IMR-90 (cell line): ENCODE results near the gene KDM5A. TPM values are rescaled to one million over a fixed set of nuclear protein-coding genes. Genes with fewer than 3 reads are reported as not detected.

ENCODE experiments used
- ATAC-seq: fragments of 200-7000 bp; cut with Tn5 transposase; 2 replicates; pipeline ENCODE4 v1.9.1; 2020; ENCODE audit warnings: low read depth, mild to moderate bottlenecking, moderate library complexity
- BruUV-seq: library from RNA; stranded (reverse); fragments of 400-500 nt; replicated peaks from 2 replicates; lab custom pipeline; 2021; lab: Mats Ljungman, UMichigan
- CTCF ChIA-PET: fragments of 300-600 bp; formaldehyde crosslinking; extraction: SDS; loops from one replicate; lab custom pipeline; 2021; ENCODE audit warnings: antibody characterized with exemption; lab: Yijun Ruan, JAX
- POLR2A ChIA-PET: fragments of 300-600 bp; sonication (Branson Sonifier 250); formaldehyde crosslinking; loops from one replicate; lab custom pipeline; 2022; ENCODE audit warnings: antibody characterized with exemption; ENCODE audit not compliant: unreplicated experiment; lab: Charles Lee
- DNase-seq: peaks from one replicate; pipeline ENCODE4 v3.0.0; 2013
- H2AFZ ChIP-seq: replicated peaks from 2 replicates; pipeline ENCODE3; 2013; ENCODE audit warnings: low read length, mild to moderate bottlenecking; ENCODE audit not compliant: poor library complexity
- H2AK5ac ChIP-seq: 2 replicates; pipeline ENCODE4 v1.6.1; 2013; ENCODE audit warnings: low read depth, low read length, inconsistent platforms
- H2AK9ac ChIP-seq: replicated peaks from 2 replicates; pipeline ENCODE3; 2013; ENCODE audit warnings: mild to moderate bottlenecking, low read depth, low read length, moderate library complexity; ENCODE audit not compliant: poor library complexity
- H2BK120ac ChIP-seq: 2 replicates; pipeline ENCODE4 v1.6.1; 2013; ENCODE audit warnings: low read depth, low read length, inconsistent platforms
- H2BK15ac ChIP-seq: 3 replicates; pipeline ENCODE4 v1.6.1; 2013; ENCODE audit warnings: low read depth, low read length, inconsistent platforms
- H2BK20ac ChIP-seq: 2 replicates; pipeline ENCODE4 v1.6.1; 2013; ENCODE audit warnings: low read depth, mild to moderate bottlenecking, inconsistent platforms, low read length, moderate library complexity
- H2BK5ac ChIP-seq: 2 replicates; pipeline ENCODE4 v1.6.1; 2013; ENCODE audit warnings: mild to moderate bottlenecking, low read depth, low read length, inconsistent platforms; ENCODE audit not compliant: poor library complexity, severe bottlenecking
- H3K14ac ChIP-seq: replicated peaks from 2 replicates; pipeline ENCODE4 v1.6.1; 2013; ENCODE audit warnings: low read depth, low read length, inconsistent platforms
- H3K18ac ChIP-seq: 2 replicates; pipeline ENCODE4 v1.6.1; 2013; ENCODE audit warnings: low read depth, low read length, control low read depth
- H3K23ac ChIP-seq: 2 replicates; pipeline ENCODE4 v1.6.1; 2013; ENCODE audit warnings: low read depth, low read length, inconsistent platforms
- H3K27ac ChIP-seq: 2 replicates; pipeline ENCODE4 v1.5.1; 2013; ENCODE audit warnings: mild to moderate bottlenecking, control low read depth, low read length; ENCODE audit not compliant: insufficient read depth
- H3K27me3 ChIP-seq: 2 replicates; pipeline ENCODE4 v1.6.1; 2013; ENCODE audit warnings: low read length; ENCODE audit not compliant: control insufficient read depth, insufficient read depth
- H3K36me3 ChIP-seq: 2 replicates; pipeline ENCODE4 v1.6.1; 2013; ENCODE audit warnings: low read length, mixed read lengths; ENCODE audit not compliant: control insufficient read depth, insufficient read depth
- H3K4ac ChIP-seq: 2 replicates; pipeline ENCODE4 v1.6.1; 2013; ENCODE audit warnings: low read depth, low read length, inconsistent platforms
- H3K4me1 ChIP-seq: 2 replicates; pipeline ENCODE4 v1.6.1; 2013; ENCODE audit warnings: low read length, mixed read lengths; ENCODE audit not compliant: control insufficient read depth, insufficient read depth
- H3K4me2 ChIP-seq: 2 replicates; pipeline ENCODE4 v1.6.1; 2013; ENCODE audit warnings: low read depth, mild to moderate bottlenecking, control low read depth, low read length, moderate library complexity
- H3K4me3 ChIP-seq: 2 replicates; pipeline ENCODE4 v1.5.1; 2013; ENCODE audit warnings: low read depth, mild to moderate bottlenecking, control low read depth, low read length, moderate library complexity; ENCODE audit not compliant: insufficient read depth
- H3K56ac ChIP-seq: 2 replicates; pipeline ENCODE4 v1.6.1; 2013; ENCODE audit warnings: low read length, inconsistent platforms; ENCODE audit not compliant: insufficient read depth; ENCODE audit errors: extremely low read depth
- H3K79me1 ChIP-seq, 2 experiments: 2 replicates each; pipeline ENCODE4 v1.6.1; 2013; ENCODE audit warnings: low read length in 2 of 2, inconsistent platforms in 1 of 2, low read depth in 1 of 2
- H3K9ac ChIP-seq: 2 replicates; pipeline ENCODE4 v1.6.1; 2013; ENCODE audit warnings: low read depth, low read length, control low read depth
- H3K9me1 ChIP-seq: 2 replicates; pipeline ENCODE4 v1.6.1; 2013; ENCODE audit warnings: low read length, inconsistent platforms; ENCODE audit not compliant: insufficient read depth
- H3K9me3 ChIP-seq: 2 replicates; pipeline ENCODE4 v1.6.1; 2013; ENCODE audit warnings: low read length; ENCODE audit not compliant: control insufficient read depth, insufficient read depth
- H4K20me1 ChIP-seq: 2 replicates; pipeline ENCODE4 v1.6.1; 2013; ENCODE audit warnings: low read length, inconsistent platforms; ENCODE audit not compliant: insufficient read depth
- H4K5ac ChIP-seq: 2 replicates; pipeline ENCODE4 v1.6.1; 2013; ENCODE audit warnings: mild to moderate bottlenecking, low read depth, low read length, control low read depth
- H4K8ac ChIP-seq, 2 experiments: 2 replicates each; pipeline ENCODE4 v1.6.1; 2013; ENCODE audit warnings: low read depth in 2 of 2, low read length in 2 of 2, control low read depth in 1 of 2, inconsistent platforms in 1 of 2
- H4K91ac ChIP-seq: 2 replicates; pipeline ENCODE4 v1.6.1; 2013; ENCODE audit warnings: low read depth, low read length, inconsistent platforms; ENCODE audit not compliant: insufficient read depth
- BHLHE40 ChIP-seq: fragments of 150-350 bp; IDR thresholded peaks from 2 replicates; pipeline ENCODE4 v1.6.1; 2016; ENCODE audit warnings: mild to moderate bottlenecking, low read depth, low read length
- CHD1 ChIP-seq: IDR thresholded peaks from 2 replicates; pipeline ENCODE4 v1.6.1; 2012; ENCODE audit warnings: low read depth, low read length, improper control_type of control experiment
- FOS ChIP-seq: fragments of 150-350 bp; IDR thresholded peaks from 2 replicates; pipeline ENCODE4 v1.6.1; 2016; ENCODE audit warnings: low read depth, low read length
- POLR2A ChIP-seq: IDR thresholded peaks from 2 replicates; pipeline ENCODE4 v1.6.1; 2012; ENCODE audit warnings: mild to moderate bottlenecking, low read depth, low read length
- RAD21 ChIP-seq: IDR thresholded peaks from 2 replicates; pipeline ENCODE4 v1.6.1; 2012; ENCODE audit warnings: low read length, improper control_type of control experiment
- RCOR1 ChIP-seq: IDR thresholded peaks from 2 replicates; pipeline ENCODE4 v1.6.1; 2012; ENCODE audit warnings: mild to moderate bottlenecking, low read length, improper control_type of control experiment; ENCODE audit not compliant: insufficient replicate concordance
- WGBS, 2 experiments: methylation state at CpG; one replicate each; pipeline versions ENCODE4 v1.1.5 to v1.1.7; 2013; ENCODE audit warnings: missing lambda C conversion rate in 2 of 2; ENCODE audit not compliant: insufficient read length in 1 of 2; ENCODE audit errors: extremely low coverage in 2 of 2; 5-methylcytosine and 5-hydroxymethylcytosine counted together
- dilution Hi-C: fragments of 300-500 bp; cut with HindIII; formaldehyde crosslinking; loops from one replicate; pipeline ENCODE4 v1.14.3; 2018; ENCODE audit warnings: low sequenced_read_pairs; ENCODE audit not compliant: unreplicated experiment
- in situ Hi-C: fragments of 300-500 bp; cut with MboI; formaldehyde crosslinking; loops from 3 replicates; pipeline ENCODE4 v1.14.3; 2019; ENCODE audit warnings: low sequenced_read_pairs, inconsistent platforms, mixed read lengths
- intact Hi-C: fragments of 100-400 bp; cut with micrococcal nuclease; formaldehyde crosslinking; loops from 2 replicates; pipeline ENCODE4 v1.10.0; 2022
- polyA plus RNA-seq, 3 experiments: library from polyadenylated mRNA; depleted of rRNA; stranded (reverse); fragments of >200 nt; gene quantifications; 2 replicates each; pipeline ENCODE4 v1.2.3, GENCODE V29; 2012; ENCODE audit warnings: low replicate concordance in 1 of 3
- total RNA-seq: library from RNA; depleted of rRNA; stranded (reverse); fragments of >200 nt; gene quantifications from 2 replicates; pipeline ENCODE4 v1.2.3, GENCODE V29; 2012
- TF ChIP-seq, protein P1 (sequence below): conservative IDR thresholded peaks from 2 replicates; pipeline ENCODE4 v1.5.1; 2012; ENCODE audit warnings: mild to moderate bottlenecking, low read depth, low read length, improper control_type of control experiment

The KDM5A gene
- total and polyA plus RNA-seq, 2 of the 4 experiments (the other 2 are of a cell fraction), result 7.9 to 95.9 TPM

DNA sequence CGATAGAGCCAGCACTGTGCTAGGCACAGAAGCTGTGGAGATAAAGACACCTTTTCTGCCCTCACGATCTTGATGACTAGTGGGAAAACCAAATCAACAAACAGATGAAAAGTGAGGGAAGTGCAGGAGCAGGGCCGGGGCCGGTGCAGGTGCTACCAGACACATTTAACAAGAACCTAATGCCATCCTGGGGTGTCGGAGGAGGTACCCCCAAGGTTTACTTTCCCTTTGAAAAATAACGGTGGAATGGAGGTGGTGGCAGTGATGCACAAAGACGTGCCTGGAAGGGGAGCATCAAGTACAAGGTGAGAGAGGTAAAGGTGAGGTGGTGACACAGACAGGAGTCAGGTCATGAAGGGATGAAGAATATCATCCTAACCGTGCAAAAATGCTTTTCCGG, 148.6 kb downstream of the KDM5A start:
- Histone ChIP-seq H4K5ac (no peak overlapping the region), H3K36me3 (no peaks in the 10 kb centered on the region), H3K4me3 (no peak overlapping the region), H3K14ac (no peak overlapping the region), H3K4me2 (no peak overlapping the region), H3K4ac (no peak overlapping the region), H2BK15ac (no peak overlapping the region), H3K9ac (no peak overlapping the region), H4K20me1 (no peaks in the 10 kb centered on the region), H3K27me3 (peaks cover 25% of the 10 kb centered on the region), H2AFZ (no peak overlapping the region), H2BK20ac (no peak overlapping the region), H3K56ac (no peak overlapping the region), H3K27ac (no peak overlapping the region), H3K18ac (no peak overlapping the region), H2BK120ac (no peak overlapping the region), H2BK5ac (no peak overlapping the region), H4K8ac (no peak overlapping the region), H2AK5ac (no peak overlapping the region), H4K91ac (no peak overlapping the region), H3K23ac (no peak overlapping the region), H3K9me1 (no peaks in the 10 kb centered on the region), H2AK9ac (no peak overlapping the region), H3K9me3 (peaks cover 13% of the 10 kb centered on the region), H3K4me1 (no peaks in the 10 kb centered on the region), H3K79me1 (no peaks in the 10 kb centered on the region)
- intact Hi-C loops, result no loop called here
- DNase-seq (no peak), ATAC-seq (no peak)
- WGBS, 2 experiments, result 75% methylated on average over 4 of the region's 9 CpGs; no CpG with 5 or more reads in 1 of the 2 experiments
- ChIA-PET CTCF (no interaction called here), POLR2A (no interaction called here)
- TF ChIP-seq CHD1 (no peak), POLR2A (no peak), RAD21 (no peak), FOS (no peak), RCOR1 (no peak), BHLHE40 (no peak)
- TF ChIP-seq, protein P1, sequence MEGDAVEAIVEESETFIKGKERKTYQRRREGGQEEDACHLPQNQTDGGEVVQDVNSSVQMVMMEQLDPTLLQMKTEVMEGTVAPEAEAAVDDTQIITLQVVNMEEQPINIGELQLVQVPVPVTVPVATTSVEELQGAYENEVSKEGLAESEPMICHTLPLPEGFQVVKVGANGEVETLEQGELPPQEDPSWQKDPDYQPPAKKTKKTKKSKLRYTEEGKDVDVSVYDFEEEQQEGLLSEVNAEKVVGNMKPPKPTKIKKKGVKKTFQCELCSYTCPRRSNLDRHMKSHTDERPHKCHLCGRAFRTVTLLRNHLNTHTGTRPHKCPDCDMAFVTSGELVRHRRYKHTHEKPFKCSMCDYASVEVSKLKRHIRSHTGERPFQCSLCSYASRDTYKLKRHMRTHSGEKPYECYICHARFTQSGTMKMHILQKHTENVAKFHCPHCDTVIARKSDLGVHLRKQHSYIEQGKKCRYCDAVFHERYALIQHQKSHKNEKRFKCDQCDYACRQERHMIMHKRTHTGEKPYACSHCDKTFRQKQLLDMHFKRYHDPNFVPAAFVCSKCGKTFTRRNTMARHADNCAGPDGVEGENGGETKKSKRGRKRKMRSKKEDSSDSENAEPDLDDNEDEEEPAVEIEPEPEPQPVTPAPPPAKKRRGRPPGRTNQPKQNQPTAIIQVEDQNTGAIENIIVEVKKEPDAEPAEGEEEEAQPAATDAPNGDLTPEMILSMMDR, result no peak
- no TSS peak for BruUV-seq
- dilution Hi-C loops, result no loop called here
- in situ Hi-C loops, result no loop called here
